MM.1S (cell line): ENCODE measurements around the gene PUDP.

Source experiments
- DNase-seq: peaks from one replicate; pipeline ENCODE4 v3.0.0-alpha.2; 2015
- H2AFZ ChIP-seq: fragments of 300-600 bp; sonication (generic); 2 replicates; pipeline ENCODE4 v1.6.0; 2016; ENCODE audit warnings: antibody characterized with exemption, low read length
- H3F3A ChIP-seq: fragments of 300-600 bp; sonication (generic); 2 replicates; pipeline ENCODE4 v1.6.1; 2016; ENCODE audit warnings: mild to moderate bottlenecking, antibody characterized with exemption, low read length, moderate library complexity, mixed read lengths; ENCODE audit not compliant: insufficient read depth
- H3K27ac ChIP-seq: fragments of 300-600 bp; sonication (generic); 2 replicates; pipeline ENCODE4 v1.5.1; 2016; ENCODE audit warnings: mild to moderate bottlenecking, low read length
- H3K27me3 ChIP-seq: fragments of 300-600 bp; sonication (generic); replicated peaks from 2 replicates; pipeline ENCODE4 v1.6.0; 2016; ENCODE audit warnings: low read length; ENCODE audit not compliant: insufficient read depth
- H3K36me3 ChIP-seq: fragments of 300-600 bp; sonication (generic); replicated peaks from 2 replicates; pipeline ENCODE4 v1.6.1; 2016; ENCODE audit warnings: mild to moderate bottlenecking, low read length, mixed read lengths; ENCODE audit not compliant: insufficient read depth
- H3K4me1 ChIP-seq: fragments of 300-600 bp; sonication (generic); 2 replicates; pipeline ENCODE4 v1.6.1; 2016; ENCODE audit warnings: low read length, mixed read lengths
- H3K4me2 ChIP-seq: fragments of 300-600 bp; sonication (generic); 2 replicates; pipeline ENCODE4 v1.6.0; 2016; ENCODE audit warnings: low read depth, low read length
- H3K4me3 ChIP-seq: fragments of 300-600 bp; sonication (generic); 2 replicates; pipeline ENCODE4 v1.5.1; 2016; ENCODE audit warnings: low read length, mixed read lengths
- H3K79me2 ChIP-seq: fragments of 300-600 bp; sonication (generic); 2 replicates; pipeline ENCODE4 v1.6.1; 2016; ENCODE audit warnings: mixed run types, low read length, mixed read lengths
- H3K9ac ChIP-seq: fragments of 300-600 bp; sonication (generic); 2 replicates; pipeline ENCODE4 v1.6.1; 2016; ENCODE audit warnings: low read length, mixed read lengths
- H3K9me2 ChIP-seq: fragments of 300-600 bp; sonication (generic); replicated peaks from 2 replicates; pipeline ENCODE4 v1.6.1; 2016; ENCODE audit warnings: mild to moderate bottlenecking, low read length, mixed read lengths; ENCODE audit not compliant: insufficient read depth
- H3K9me3 ChIP-seq: fragments of 300-600 bp; sonication (generic); replicated peaks from 2 replicates; pipeline ENCODE4 v1.6.1; 2016; ENCODE audit warnings: mild to moderate bottlenecking, low read length, mixed read lengths; ENCODE audit not compliant: insufficient read depth
- H4K20me1 ChIP-seq: fragments of 300-600 bp; sonication (generic); 2 replicates; pipeline ENCODE4 v1.6.1; 2016; ENCODE audit warnings: mild to moderate bottlenecking, low read length, moderate library complexity, mixed read lengths; ENCODE audit not compliant: insufficient read depth
- CTCF ChIP-seq: fragments of 300-600 bp; sonication (generic); IDR thresholded peaks from 2 replicates; pipeline ENCODE4 v1.5.1; 2016; ENCODE audit warnings: antibody characterized with exemption, low read length, mixed read lengths
- EZH2 ChIP-seq: fragments of 300-600 bp; sonication (generic); optimal IDR thresholded peaks from 2 replicates; pipeline ENCODE3; 2017; ENCODE audit warnings: low read depth, mild to moderate bottlenecking, antibody characterized with exemption, low read length, mixed read lengths
- EZH2phosphoT487 ChIP-seq: fragments of 300-600 bp; sonication (generic); IDR thresholded peaks from 2 replicates; pipeline ENCODE4 v1.6.1; 2018; ENCODE audit warnings: antibody characterized with exemption, low read length

PUDP gene

DNA sequence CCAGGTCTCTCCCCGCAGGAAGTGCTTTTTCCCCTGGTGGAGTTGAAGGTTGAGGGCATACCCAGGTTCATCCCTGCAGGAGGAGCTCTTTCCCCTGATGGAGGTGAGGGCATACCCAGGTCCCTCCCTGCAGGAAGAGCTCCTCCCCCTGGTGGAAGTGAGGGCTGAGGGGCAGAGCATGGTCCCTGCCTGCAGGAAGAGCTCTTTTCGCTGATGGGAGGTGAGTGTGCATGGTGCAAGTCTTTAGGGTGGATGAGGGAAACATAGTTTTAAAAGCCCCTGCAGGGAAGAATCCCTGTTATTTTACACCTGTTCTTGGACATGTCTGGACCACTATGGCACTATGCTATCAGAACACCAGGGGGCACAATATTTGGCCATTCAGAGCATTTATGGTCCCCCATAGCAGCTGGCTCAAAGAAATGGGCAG is 43.7 kb upstream of the PUDP start:
- no peaks in the 10 kb centered on the region for H3K9me3 ChIP-seq
- no peaks in the 10 kb centered on the region for H4K20me1 ChIP-seq
- no peaks in the 10 kb centered on the region for H3F3A ChIP-seq
- no peak overlapping the region for H3K9ac ChIP-seq
- no peaks in the 10 kb centered on the region for H3K79me2 ChIP-seq
- no peak overlapping the region for H3K4me2 ChIP-seq
- no peaks in the 10 kb centered on the region for H3K36me3 ChIP-seq
- no peaks in the 10 kb centered on the region for H3K9me2 ChIP-seq
- H3K4me3 ChIP-seq = no peak overlapping the region
- H3K4me1 ChIP-seq = no peaks in the 10 kb centered on the region
- no peak overlapping the region for H2AFZ ChIP-seq
- TF ChIP-seq EZH2phosphoT487 (no peak), EZH2 (no peak), CTCF (no peak)
- H3K27ac ChIP-seq = no peak overlapping the region
- no peak for DNase-seq
- no peaks in the 10 kb centered on the region for H3K27me3 ChIP-seq

- no peaks in the 10 kb centered on the region for H3K4me1 ChIP-seq
- H3K36me3 ChIP-seq = no peaks in the 10 kb centered on the region
- no peaks in the 10 kb centered on the region for H3K79me2 ChIP-seq
- no peak overlapping the region for H3K9ac ChIP-seq
- H3K4me2 ChIP-seq = no peak overlapping the region
- H3K27ac ChIP-seq = no peak overlapping the region
- no peaks in the 10 kb centered on the region for H3K9me2 ChIP-seq
- no peak for DNase-seq
- H3K4me3 ChIP-seq = no peak overlapping the region
- no peak for TF ChIP-seq EZH2
- no peak for TF ChIP-seq CTCF
- TF ChIP-seq EZH2phosphoT487 = no peak
- H3F3A ChIP-seq = no peaks in the 10 kb centered on the region
- no peaks in the 10 kb centered on the region for H3K9me3 ChIP-seq
- H3K27me3 ChIP-seq = no peaks in the 10 kb centered on the region
- H2AFZ ChIP-seq = no peak overlapping the region
- no peaks in the 10 kb centered on the region for H4K20me1 ChIP-seq
Measured at GRCh38 chrX:7190157-7190556, 42.2 kb upstream of the PUDP start.

DNA sequence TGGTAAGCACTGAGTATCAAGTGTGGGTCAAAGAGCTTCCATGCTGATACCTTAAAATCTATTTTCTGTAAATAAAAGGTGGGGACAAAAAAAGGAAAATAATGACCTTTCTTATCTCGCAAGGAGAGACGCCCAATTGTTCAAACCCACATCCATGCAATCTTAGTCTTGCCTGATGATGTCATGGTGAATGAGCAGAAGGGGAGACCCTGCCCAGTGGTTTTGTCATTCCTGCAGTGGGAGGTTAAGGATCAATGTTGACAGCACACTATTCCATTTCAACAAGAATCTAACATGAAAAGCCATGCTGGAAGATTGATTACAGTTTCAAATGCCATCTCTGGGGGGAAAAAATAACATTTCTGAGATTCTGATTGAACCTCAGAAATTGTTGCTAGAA is 40.7 kb upstream of the PUDP start:
- H3K9ac ChIP-seq = no peak overlapping the region
- H3F3A ChIP-seq = no peaks in the 10 kb centered on the region
- no peaks in the 10 kb centered on the region for H3K36me3 ChIP-seq
- H3K9me3 ChIP-seq = no peaks in the 10 kb centered on the region
- H3K27ac ChIP-seq = no peak overlapping the region
- no peaks in the 10 kb centered on the region for H3K4me1 ChIP-seq
- no peaks in the 10 kb centered on the region for H3K9me2 ChIP-seq
- H3K4me2 ChIP-seq = no peak overlapping the region
- no peaks in the 10 kb centered on the region for H4K20me1 ChIP-seq
- no peaks in the 10 kb centered on the region for H3K27me3 ChIP-seq
- no peak overlapping the region for H2AFZ ChIP-seq
- no peak for DNase-seq
- no peak overlapping the region for H3K4me3 ChIP-seq
- H3K79me2 ChIP-seq = no peaks in the 10 kb centered on the region
- TF ChIP-seq CTCF (no peak), EZH2phosphoT487 (no peak), EZH2 (no peak)

DNA sequence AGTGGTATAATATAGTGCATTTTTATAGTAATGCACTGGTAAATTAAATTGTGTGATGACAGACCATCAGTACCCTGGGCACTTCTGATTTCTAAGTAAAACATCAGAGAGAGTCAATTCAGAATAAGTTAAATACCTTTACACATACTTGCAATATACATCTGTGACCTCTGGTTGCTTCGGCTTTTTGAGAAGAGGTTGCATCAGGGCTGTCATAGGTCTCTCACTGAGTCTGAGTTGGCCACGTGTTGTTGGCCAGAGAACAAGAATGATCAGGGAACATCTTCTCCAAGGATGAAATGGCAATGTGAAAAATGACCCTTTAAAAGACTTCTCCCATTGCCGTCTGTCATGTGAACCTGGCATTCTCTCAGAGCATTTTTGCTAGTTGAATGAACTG is 36.9 kb upstream of the PUDP start:
- Histone ChIP-seq H3K9ac (no peak overlapping the region), H3K4me2 (no peak overlapping the region), H3K36me3 (no peaks in the 10 kb centered on the region), H3K9me3 (no peaks in the 10 kb centered on the region), H3K4me1 (no peaks in the 10 kb centered on the region), H3K79me2 (no peaks in the 10 kb centered on the region), H4K20me1 (no peaks in the 10 kb centered on the region), H3K9me2 (no peaks in the 10 kb centered on the region), H3K27ac (no peak overlapping the region), H3K4me3 (no peak overlapping the region), H3F3A (no peaks in the 10 kb centered on the region), H2AFZ (no peak overlapping the region), H3K27me3 (no peaks in the 10 kb centered on the region)
- TF ChIP-seq EZH2phosphoT487 = no peak
- TF ChIP-seq EZH2 = no peak
- TF ChIP-seq CTCF = no peak
- no peak for DNase-seq
